Left lung (tissue), 10 donors: ENCODE measurements around the gene BUB1B. TPM values are rescaled to one million over a fixed set of nuclear protein-coding genes. Genes with fewer than 3 reads are reported as not detected.

Experiments
- ATAC-seq: fragments of 200-7000 bp; cut with Tn5 transposase; one replicate; pipeline ENCODE4 v1.9.1; 2020; ENCODE audit warnings: moderate library complexity
- DNase-seq, 4 donors: peaks; one replicate each; pipeline ENCODE4 v3.0.0-alpha.2; 2013 to 2020
- H3K27ac ChIP-seq, 2 donors: fragments of 200-600 bp; sonication (generic) in 1 of 2; one replicate each; pipeline versions ENCODE4 v1.5.0 to v1.8.0; 2020 to 2021
- H3K27me3 ChIP-seq, 2 donors: fragments of 200-600 bp; sonication (generic) in 1 of 2; one replicate each; pipeline versions ENCODE4 v1.5.0 to v1.8.0; 2020 to 2021
- H3K36me3 ChIP-seq, 2 donors: fragments of 200-600 bp; sonication (generic) in 1 of 2; one replicate each; pipeline versions ENCODE4 v1.5.0 to v1.8.0; 2020 to 2021
- H3K4me1 ChIP-seq, 2 donors: fragments of 200-600 bp; one replicate each; pipeline ENCODE4 v1.8.0; 2021
- H3K4me3 ChIP-seq, 2 donors: fragments of 200-600 bp; sonication (generic) in 1 of 2; one replicate each; pipeline versions ENCODE4 v1.5.0 to v1.8.0; 2020 to 2021; ENCODE audit warnings: mild to moderate bottlenecking in 1 of 2
- H3K9me3 ChIP-seq, 2 donors: fragments of 200-600 bp; sonication (generic) in 1 of 2; one replicate each; pipeline versions ENCODE4 v1.5.0 to v1.8.0; 2020 to 2021
- CTCF ChIP-seq, 2 donors: fragments of 200-600 bp; sonication (generic) in 1 of 2; IDR thresholded peaks; one replicate each; pipeline versions ENCODE4 v1.5.0 to v1.8.0; 2021; ENCODE audit warnings: antibody characterized with exemption in 2 of 2
- intact Hi-C, 2 donors: fragments of 100-400 bp; cut with DNase I; formaldehyde crosslinking; loops; one replicate each; pipeline versions ENCODE4 v1.11.2 to v1.14.2; 2022
- polyA plus RNA-seq, 6 donors: library from polyadenylated mRNA; unstranded; fragments of 120-200 nt; gene quantifications; one replicate each; pipeline ENCODE4 v1.2.1, GENCODE V29; 2013; ENCODE audit not compliant: insufficient read length in 6 of 6
- total RNA-seq, 2 donors: library from RNA; stranded (reverse); fragmentation: NEBNext Ultra II Directional; extraction: Animal tissue kit (Norgen Biotek cat#: 25700); gene quantifications; one replicate each; pipeline ENCODE4 v1.2.1, GENCODE V29; 2021
- donor health status: DM: no; HTN: yes; CAD: no.
- donor health status: DM: no; HTN: no; CAD: no.

The BUB1B gene
- total and polyA plus RNA-seq, 8 donors = 4.6 to 54.5 (median 25.9) TPM

DNA sequence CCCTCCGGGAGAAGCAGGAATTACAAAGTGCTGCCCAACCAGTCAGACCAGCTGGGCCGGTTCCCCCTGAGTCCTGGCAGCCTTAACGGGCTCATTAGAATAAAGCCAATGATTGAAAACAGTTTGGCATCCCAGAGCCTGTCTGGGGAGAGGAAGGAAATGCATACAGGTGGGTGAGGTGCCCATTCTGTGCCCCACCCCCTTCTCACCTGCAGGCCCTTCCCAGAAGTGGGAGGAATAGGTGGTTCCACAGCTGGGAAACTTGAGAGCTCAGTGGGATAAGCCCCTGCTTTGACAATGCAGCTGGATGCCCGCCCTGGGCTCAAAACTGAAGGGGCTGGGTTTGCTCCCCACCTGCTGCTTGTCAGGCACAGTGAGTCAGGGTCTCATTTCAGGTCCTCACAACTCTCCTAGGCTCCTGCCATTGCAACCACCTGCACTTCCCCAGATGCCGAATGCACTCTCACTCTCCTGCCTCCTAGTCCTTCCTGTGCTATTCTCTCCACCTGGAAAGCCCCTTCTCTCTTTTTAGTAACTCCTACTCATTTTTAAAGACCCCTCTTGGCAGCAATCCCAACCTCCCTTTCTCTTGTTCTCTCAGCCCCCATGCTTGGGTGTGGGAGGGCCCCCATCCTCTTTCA is 5.5 kb upstream of the BUB1B start:
- DNase-seq (peak in 2 of 4 donors; percentile 49 to 77), ATAC-seq (peak; percentile 90)
- Histone ChIP-seq H3K27me3 (no peaks in the 10 kb centered on the region), H3K9me3 (no peaks in the 10 kb centered on the region), H3K36me3 (no peaks in the 10 kb centered on the region), H3K27ac (no peak overlapping the region), H3K4me3 (no peak overlapping the region), H3K4me1 (peaks cover 0 to 6% of the 10 kb centered on the region in 2 donors)
- no peak for TF ChIP-seq CTCF (IDR thresholded peaks at IDR 0.05)
- intact Hi-C loops = no loop called here

- H3K27me3 ChIP-seq = no peaks in the 10 kb centered on the region
- no peaks in the 10 kb centered on the region for H3K9me3 ChIP-seq
- H3K4me1 ChIP-seq = peaks cover 0 to 25% of the 10 kb centered on the region in 2 donors
- ATAC-seq = no peak
- DNase-seq = no peak
- no peak for TF ChIP-seq CTCF (IDR thresholded peaks at IDR 0.05)
- intact Hi-C loops = no loop called here
- H3K27ac ChIP-seq = no peak overlapping the region
- H3K36me3 ChIP-seq = no peaks in the 10 kb centered on the region
- no peak overlapping the region for H3K4me3 ChIP-seq
Observed at GRCh38 chr15:40157778-40158447, 3.0 kb upstream of the BUB1B start.

DNA sequence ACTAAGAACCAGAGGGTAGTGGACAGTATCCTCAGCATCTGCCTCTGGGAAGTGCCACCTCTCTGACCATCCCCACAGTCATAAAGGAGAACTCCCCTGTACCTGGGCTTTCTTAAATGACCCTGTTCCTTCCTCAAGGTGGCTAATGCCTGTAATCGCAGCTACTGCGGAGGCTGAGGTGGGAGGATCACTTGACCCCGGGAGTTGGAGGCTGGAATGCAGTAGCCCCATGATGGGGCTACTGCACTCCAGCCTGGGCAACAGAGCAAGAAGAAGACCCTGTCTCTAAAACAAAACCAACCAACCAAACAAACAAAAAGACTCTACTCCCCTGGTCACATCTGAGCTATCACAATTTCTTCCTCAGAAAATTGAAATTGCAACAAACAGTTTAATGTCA is 848 bp upstream of the BUB1B start:
- no peak for TF ChIP-seq CTCF (IDR thresholded peaks at IDR 0.05)
- Histone ChIP-seq H3K27me3 (no peaks in the 10 kb centered on the region), H3K9me3 (no peaks in the 10 kb centered on the region), H3K27ac (no peak overlapping the region), H3K36me3 (no peaks in the 10 kb centered on the region), H3K4me1 (peaks cover 0 to 25% of the 10 kb centered on the region in 2 donors), H3K4me3 (no peak overlapping the region)
- ATAC-seq (no peak), DNase-seq (no peak)
- intact Hi-C loops = no loop called here

- peaks cover 0 to 25% of the 10 kb centered on the region in 2 donors for H3K4me1 ChIP-seq
- H3K27ac ChIP-seq = no peak overlapping the region
- H3K27me3 ChIP-seq = no peaks in the 10 kb centered on the region
- no peak for TF ChIP-seq CTCF (IDR thresholded peaks at IDR 0.05)
- ATAC-seq (no peak), DNase-seq (no peak)
- peak overlapping the region in 1 of 2 donors; percentile 65 for H3K4me3 ChIP-seq
- H3K36me3 ChIP-seq = no peaks in the 10 kb centered on the region
- no peaks in the 10 kb centered on the region for H3K9me3 ChIP-seq
- intact Hi-C loops = no loop called here
Observed at GRCh38 chr15:40161693-40162391, 973 bp downstream of the BUB1B start.

DNA sequence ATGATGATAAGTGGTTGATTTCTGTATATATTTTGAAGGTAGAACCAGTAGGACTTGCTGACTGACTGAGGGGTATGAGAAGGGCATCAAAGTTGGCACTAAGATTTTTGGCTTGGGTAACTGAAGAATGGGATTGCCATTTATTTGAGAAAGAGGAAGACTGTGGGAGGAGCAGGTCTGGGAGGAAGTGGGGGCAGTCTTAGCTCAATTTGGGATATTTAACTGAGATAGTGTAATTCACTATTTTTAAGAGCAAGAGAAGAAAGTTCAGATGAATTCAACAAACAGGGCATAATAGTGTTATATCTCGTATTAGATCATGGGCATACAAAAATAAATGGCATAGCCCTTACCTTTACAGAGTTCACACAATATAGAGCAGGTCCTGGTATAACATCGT is 1.7 kb downstream of the BUB1B start:
- no peak overlapping the region for H3K4me3 ChIP-seq
- peaks cover 0 to 25% of the 10 kb centered on the region in 2 donors for H3K4me1 ChIP-seq
- H3K27me3 ChIP-seq = no peaks in the 10 kb centered on the region
- DNase-seq (no peak), ATAC-seq (no peak)
- no peak for TF ChIP-seq CTCF (IDR thresholded peaks at IDR 0.05)
- no peaks in the 10 kb centered on the region for H3K9me3 ChIP-seq
- H3K27ac ChIP-seq = no peak overlapping the region
- intact Hi-C loops = no loop called here
- no peaks in the 10 kb centered on the region for H3K36me3 ChIP-seq
